Stimulated activated effector memory CD8-positive, alpha-beta T cell treated with anti-CD3 and anti-CD28 coated beads, Interleukin-12 subunit alpha, Interleukin-12 subunit beta, amount 100 ng/mL, for 72 hours (primary cell): ENCODE measurements around the gene COX6A2.

ENCODE experiments used
- ATAC-seq: fragments of 150-1000 bp; cut with Tn5 transposase; 2 replicates; pipeline ENCODE4 v1.10.0; 2021
- DNase-seq, 2 donors: peaks; one replicate each; pipeline ENCODE4 v3.0.0; 2021 to 2022; ENCODE audit warnings: low spot score in 2 of 2
- H3K27ac Mint-ChIP-seq: one replicate; pipeline ENCODE4 v1.8.0; 2022; ENCODE audit warnings: mild to moderate bottlenecking, mixed read lengths
- H3K36me3 Mint-ChIP-seq: one replicate; pipeline ENCODE4 v1.8.0; 2022; ENCODE audit warnings: mild to moderate bottlenecking, mixed read lengths
- H3K4me1 Mint-ChIP-seq: one replicate; pipeline ENCODE4 v1.8.0; 2022; ENCODE audit warnings: mixed read lengths
- H3K4me3 Mint-ChIP-seq: one replicate; pipeline ENCODE4 v1.8.0; 2022; ENCODE audit warnings: mild to moderate bottlenecking, mixed read lengths
- H3K9me3 Mint-ChIP-seq: one replicate; pipeline ENCODE4 v1.8.0; 2022; ENCODE audit warnings: mixed read lengths

The COX6A2 gene

DNA sequence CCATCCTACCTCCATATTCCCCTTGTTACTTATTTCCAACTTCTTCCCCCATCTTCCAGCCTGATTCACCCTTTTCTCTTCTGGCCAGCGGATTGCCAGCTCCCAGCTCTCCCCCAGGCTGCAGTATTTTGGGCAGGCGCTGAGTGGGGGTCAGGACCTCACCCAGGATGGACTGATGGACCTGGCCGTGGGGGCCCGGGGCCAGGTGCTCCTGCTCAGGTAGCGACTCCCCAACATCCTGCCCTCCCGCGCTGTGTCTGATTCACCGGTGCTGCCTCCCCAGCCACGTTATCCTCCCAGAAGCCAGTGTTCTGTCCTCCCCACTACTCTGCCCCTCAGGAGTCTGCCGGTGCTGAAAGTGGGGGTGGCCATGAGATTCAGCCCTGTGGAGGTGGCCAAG is 15.4 kb downstream of the COX6A2 start:
- DNase-seq, result no peak
- Mint-ChIP-seq H3K36me3 (no peaks in the 10 kb centered on the region), H3K27ac (no peak overlapping the region), H3K9me3 (no peaks in the 10 kb centered on the region), H3K4me1 (peaks cover 44% of the 10 kb centered on the region), H3K4me3 (no peak overlapping the region)
- ATAC-seq, result no peak

DNA sequence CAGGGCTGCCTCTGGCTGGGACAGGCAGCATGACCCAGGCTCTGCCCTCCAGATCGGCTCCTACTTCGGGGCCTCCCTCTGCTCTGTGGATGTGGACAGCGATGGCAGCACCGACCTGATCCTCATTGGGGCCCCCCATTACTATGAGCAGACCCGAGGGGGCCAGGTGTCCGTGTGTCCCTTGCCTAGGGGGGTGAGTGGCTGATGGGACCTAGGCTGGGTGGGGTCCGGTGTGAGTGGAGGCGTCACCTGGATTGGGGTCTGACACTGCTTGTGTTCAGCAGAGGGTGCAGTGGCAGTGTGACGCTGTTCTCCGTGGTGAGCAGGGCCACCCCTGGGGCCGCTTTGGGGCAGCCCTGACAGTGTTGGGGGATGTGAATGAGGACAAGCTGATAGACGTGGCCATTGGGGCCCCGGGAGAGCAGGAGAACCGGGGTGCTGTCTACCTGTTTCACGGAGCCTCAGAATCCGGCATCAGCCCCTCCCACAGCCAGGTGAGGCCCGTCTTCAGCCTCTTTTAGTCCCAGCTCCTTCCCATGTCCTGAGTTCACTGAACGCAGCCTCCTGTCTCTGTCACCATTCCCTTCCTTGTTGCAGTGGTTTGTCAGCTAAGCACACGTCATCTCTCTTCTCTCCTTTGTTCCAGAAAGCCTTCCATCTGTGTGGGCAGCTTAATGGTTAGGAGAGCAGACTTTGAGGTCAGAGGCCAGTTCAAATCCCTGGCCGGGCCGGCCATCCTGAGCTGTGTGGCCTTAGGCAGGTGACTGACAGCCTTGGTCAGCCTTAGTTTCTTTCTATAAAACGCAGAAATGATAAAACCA is 16.9 kb downstream of the COX6A2 start:
- Mint-ChIP-seq H3K4me1 (peaks cover 37% of the 10 kb centered on the region), H3K27ac (no peak overlapping the region), H3K36me3 (no peaks in the 10 kb centered on the region), H3K4me3 (no peak overlapping the region), H3K9me3 (no peaks in the 10 kb centered on the region)
- ATAC-seq, result no peak
- DNase-seq, result no peak

DNA sequence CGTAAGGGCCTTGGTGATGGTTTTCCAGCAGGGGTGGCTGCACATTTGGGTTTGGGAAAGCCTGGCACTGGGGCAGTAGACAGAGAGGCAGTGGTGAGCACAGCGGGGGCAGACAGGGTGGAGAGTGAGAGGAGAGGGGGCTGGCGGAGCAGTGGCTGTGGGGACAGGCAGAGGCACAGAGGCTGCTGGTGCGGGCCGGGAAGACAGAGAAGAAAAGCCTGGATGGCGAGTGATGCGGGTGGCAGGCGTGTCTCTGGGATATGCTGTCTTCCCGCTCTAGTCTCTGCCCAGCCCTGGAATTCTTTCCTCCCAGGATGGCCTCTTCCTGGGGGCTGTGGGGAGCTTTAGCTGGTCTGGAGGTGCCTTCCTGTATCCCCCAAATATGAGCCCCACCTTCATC is 18.1 kb downstream of the COX6A2 start:
- no peak for ATAC-seq

DNA sequence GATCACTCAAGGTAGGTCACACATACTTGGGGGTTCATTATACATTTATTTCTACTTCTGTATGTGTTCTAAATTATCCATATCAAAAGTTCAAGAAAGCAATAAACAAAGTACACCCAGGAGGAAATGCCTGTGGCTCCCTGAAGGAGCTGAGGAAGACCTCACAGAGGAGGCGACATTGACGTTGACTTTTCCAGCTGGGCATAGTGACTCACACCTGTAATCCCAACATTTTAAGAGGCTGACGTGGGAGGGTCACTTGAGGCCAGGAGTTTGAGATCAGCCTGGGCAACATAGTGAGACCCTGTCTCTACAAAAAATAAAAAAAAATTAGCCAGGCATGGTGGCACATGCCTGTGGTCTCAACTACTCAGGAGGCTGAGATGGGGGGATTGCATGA is 18.7 kb downstream of the COX6A2 start:
- H3K4me1 Mint-ChIP-seq, result peaks cover 19% of the 10 kb centered on the region
- no peaks in the 10 kb centered on the region for H3K36me3 Mint-ChIP-seq
- H3K27ac Mint-ChIP-seq, result peak overlapping the region; percentile 66
- H3K9me3 Mint-ChIP-seq, result no peaks in the 10 kb centered on the region
- no peak for DNase-seq
- H3K4me3 Mint-ChIP-seq, result no peak overlapping the region
- ATAC-seq, result no peak

More for the DNA sequence above, 18.1 kb downstream of the COX6A2 start:
- peak overlapping the region; percentile 66 for H3K27ac Mint-ChIP-seq
- no peak for DNase-seq
- H3K9me3 Mint-ChIP-seq, result no peaks in the 10 kb centered on the region
- no peaks in the 10 kb centered on the region for H3K36me3 Mint-ChIP-seq
- no peak overlapping the region for H3K4me3 Mint-ChIP-seq
- H3K4me1 Mint-ChIP-seq, result peaks cover 26% of the 10 kb centered on the region

DNA sequence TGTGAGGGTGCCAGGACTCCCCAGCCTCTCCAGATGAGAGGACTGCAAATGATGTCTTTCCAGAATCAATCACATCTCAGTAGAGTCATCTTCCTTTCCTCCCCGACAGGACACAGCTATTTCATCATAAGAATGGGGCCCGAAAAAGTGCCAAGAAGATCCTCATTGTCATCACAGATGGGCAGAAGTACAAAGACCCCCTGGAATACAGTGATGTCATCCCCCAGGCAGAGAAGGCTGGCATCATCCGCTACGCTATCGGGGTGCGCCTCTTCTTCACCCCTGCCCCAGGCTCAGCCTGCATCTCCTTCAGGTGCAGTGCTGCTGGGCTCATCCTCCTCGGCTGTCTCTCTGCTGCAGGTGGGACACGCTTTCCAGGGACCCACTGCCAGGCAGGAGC is 20.8 kb downstream of the COX6A2 start:
- no peak overlapping the region for H3K4me3 Mint-ChIP-seq
- peaks cover 18% of the 10 kb centered on the region for H3K4me1 Mint-ChIP-seq
- DNase-seq (no peak), ATAC-seq (no peak)
- no peaks in the 10 kb centered on the region for H3K36me3 Mint-ChIP-seq
- no peaks in the 10 kb centered on the region for H3K9me3 Mint-ChIP-seq
- no peak overlapping the region for H3K27ac Mint-ChIP-seq

DNA sequence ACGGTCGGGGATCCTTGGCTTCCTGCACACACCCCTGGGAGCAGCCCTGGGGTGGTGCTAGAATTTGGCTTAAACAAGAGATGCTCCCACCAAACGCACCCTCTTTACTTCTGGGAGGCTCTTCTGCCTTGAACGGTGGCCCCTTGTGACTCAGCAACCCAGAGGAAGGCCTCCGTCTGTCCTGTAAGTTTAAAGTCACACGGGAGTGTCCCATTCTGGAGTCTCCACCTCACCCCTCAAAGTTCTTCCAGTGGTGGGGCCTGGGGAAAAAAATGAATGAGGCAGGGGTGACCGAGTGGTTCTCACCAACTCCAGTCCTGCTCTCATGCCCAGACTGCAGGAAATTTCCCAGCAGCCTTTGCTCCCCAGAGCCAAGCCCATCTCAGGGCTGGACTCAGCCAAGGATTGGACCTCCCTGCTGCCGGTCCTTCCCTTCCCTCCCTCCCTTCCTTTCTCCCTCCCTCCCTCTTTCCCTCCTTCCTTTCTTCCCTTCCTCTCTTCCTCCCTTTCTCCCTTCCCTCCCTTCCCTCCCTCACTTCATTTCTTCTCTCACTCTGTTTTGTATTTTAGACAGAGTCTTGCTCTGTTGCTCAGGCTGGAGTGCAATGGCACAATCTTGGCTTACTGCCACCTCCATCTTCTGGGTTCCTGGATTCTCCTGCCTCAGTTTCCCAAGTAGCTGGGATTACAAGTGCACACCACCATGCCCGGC is 23.7 kb downstream of the COX6A2 start:
- H3K4me1 Mint-ChIP-seq, result peaks cover 31% of the 10 kb centered on the region
- peaks cover 4% of the 10 kb centered on the region for H3K9me3 Mint-ChIP-seq
- H3K4me3 Mint-ChIP-seq, result no peak overlapping the region
- H3K27ac Mint-ChIP-seq, result no peak overlapping the region
- ATAC-seq, result no peak
- H3K36me3 Mint-ChIP-seq, result no peaks in the 10 kb centered on the region
- no peak for DNase-seq

DNA sequence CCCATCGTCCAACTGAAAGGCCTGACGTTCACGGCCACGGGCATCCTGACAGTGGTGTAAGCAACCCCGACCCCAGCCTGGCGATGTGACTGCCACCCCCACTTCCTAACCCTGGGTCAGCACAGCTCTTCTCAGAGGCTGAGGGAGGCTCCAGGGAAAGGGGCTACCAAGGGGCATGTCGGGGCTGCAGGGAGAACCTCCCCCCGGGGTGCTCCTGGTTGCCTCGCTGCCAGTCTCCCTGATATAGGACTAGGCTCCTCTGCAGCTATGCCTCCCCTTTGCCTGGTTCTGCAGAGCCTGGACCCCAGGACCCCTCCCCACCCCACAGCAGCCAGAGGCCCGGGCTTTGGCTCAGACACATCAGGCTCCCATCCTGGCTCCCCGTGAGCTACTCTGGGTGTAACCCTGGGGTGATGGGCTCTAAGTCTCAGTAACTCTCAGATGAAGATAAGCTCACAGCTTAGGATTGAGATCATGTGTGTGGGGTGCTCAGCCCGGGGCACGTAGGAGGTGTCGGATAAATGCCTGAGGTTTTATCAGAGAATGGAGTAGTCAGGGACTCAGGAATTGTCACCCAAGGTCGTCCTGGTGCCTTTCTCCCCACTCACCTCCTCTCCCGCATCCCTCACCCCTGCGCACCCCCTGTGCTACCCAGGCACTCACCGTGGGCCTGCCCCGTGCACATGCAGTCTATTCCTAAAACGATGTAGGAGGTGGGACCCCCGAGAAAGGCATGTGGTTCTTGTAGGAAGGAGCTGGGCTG is 24.4 kb downstream of the COX6A2 start:
- peaks cover 38% of the 10 kb centered on the region for H3K4me1 Mint-ChIP-seq
- ATAC-seq, result no peak
- H3K9me3 Mint-ChIP-seq, result peaks cover 8% of the 10 kb centered on the region
- no peak overlapping the region for H3K4me3 Mint-ChIP-seq
- H3K27ac Mint-ChIP-seq, result no peak overlapping the region
- DNase-seq, result no peak
- H3K36me3 Mint-ChIP-seq, result no peaks in the 10 kb centered on the region

DNA sequence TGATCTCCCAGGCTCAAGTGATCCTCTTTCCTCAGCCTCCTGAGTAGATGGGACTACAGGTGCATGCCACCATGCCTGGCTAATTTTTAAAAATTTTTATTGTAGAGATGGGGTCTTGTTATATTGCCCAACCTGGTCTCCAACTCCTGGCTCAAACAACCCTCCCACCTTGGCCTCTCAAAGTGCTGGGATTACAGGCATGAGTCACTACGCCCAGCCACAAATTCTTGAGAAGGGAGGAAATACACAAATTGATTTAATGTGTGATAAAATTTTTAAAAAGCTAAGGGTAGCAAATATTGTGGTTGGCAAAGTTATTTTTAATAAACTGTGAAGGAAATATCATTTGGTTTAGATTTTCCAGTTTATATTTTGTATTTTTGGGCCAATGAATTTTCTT is 25.5 kb downstream of the COX6A2 start:
- H3K4me3 Mint-ChIP-seq, result no peak overlapping the region
- H3K27ac Mint-ChIP-seq, result peak overlapping the region; percentile 29
- H3K36me3 Mint-ChIP-seq, result no peaks in the 10 kb centered on the region
- DNase-seq (no peak), ATAC-seq (no peak)
- peaks cover 46% of the 10 kb centered on the region for H3K4me1 Mint-ChIP-seq
- peaks cover 8% of the 10 kb centered on the region for H3K9me3 Mint-ChIP-seq

DNA sequence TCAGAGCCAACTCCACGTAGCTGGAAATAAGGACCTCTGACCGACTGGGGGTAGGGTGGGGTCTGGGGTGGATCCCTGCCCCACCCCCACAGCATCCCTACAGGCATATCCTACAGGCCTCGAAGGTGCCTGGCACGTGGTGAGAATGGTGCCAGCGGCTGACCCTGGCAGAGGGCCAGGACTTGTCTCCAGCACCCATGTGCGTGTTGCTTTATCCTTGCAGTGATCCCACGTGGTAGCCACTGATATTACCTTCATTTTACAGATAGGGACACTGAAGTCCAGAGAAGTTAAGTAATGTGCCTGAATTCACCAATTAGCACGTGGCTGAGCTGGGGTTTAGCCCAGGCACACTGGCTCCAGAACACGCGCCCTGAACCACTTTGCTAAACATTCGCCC is 26.7 kb downstream of the COX6A2 start:
- Mint-ChIP-seq H3K4me3 (no peak overlapping the region), H3K4me1 (peaks cover 48% of the 10 kb centered on the region), H3K36me3 (no peaks in the 10 kb centered on the region), H3K9me3 (peaks cover 8% of the 10 kb centered on the region), H3K27ac (peak overlapping the region; percentile 20)
- ATAC-seq (no peak), DNase-seq (no peak)

DNA sequence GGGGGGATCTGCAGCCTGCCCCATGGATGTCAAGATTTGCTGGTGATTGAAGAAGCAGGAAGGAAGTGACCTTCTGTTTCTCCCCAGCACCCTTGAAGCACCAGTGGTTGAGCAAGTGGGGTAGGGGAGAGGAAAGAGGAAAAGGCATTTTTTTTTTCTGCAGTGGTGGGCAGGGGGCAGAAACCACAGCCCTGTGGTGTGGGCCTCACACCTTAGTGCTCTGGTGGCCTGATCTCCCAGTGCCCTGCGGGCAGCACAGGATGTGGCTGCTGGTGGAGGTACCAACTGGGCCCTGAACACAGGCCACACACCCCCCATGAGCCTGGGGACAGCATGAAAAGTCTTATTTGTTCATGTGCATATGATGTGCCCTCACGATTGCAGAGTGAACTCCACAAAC is 28.0 kb downstream of the COX6A2 start:
- ATAC-seq (peak; percentile 74), DNase-seq (no peak)
- Mint-ChIP-seq H3K36me3 (no peaks in the 10 kb centered on the region), H3K4me1 (peaks cover 48% of the 10 kb centered on the region), H3K9me3 (peaks cover 8% of the 10 kb centered on the region), H3K4me3 (no peak overlapping the region), H3K27ac (peak overlapping the region; percentile 48)

DNA sequence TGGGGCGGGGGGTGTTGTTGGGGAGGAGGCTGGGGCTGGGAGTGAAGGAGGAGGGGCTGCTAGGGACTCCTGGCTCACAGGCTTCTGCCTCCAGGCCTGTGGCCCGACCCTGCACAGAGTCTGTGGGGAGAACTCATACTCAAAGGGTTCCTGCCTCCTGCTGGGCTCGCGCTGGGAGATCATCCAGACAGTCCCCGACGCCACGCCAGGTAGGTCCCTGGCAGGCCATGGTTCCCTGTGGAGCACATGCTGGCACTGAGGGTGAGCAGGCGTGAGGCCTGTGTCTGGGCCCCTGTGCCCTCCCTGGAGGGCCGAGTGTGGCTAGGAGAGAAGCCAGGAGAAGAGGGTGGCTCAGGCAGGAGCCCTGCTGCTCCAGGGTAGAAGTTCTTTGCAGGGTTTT is 30.5 kb downstream of the COX6A2 start:
- Mint-ChIP-seq H3K4me1 (peaks cover 35% of the 10 kb centered on the region), H3K27ac (no peak overlapping the region), H3K9me3 (peaks cover 8% of the 10 kb centered on the region), H3K4me3 (no peak overlapping the region), H3K36me3 (no peaks in the 10 kb centered on the region)
- DNase-seq (no peak), ATAC-seq (no peak)

DNA sequence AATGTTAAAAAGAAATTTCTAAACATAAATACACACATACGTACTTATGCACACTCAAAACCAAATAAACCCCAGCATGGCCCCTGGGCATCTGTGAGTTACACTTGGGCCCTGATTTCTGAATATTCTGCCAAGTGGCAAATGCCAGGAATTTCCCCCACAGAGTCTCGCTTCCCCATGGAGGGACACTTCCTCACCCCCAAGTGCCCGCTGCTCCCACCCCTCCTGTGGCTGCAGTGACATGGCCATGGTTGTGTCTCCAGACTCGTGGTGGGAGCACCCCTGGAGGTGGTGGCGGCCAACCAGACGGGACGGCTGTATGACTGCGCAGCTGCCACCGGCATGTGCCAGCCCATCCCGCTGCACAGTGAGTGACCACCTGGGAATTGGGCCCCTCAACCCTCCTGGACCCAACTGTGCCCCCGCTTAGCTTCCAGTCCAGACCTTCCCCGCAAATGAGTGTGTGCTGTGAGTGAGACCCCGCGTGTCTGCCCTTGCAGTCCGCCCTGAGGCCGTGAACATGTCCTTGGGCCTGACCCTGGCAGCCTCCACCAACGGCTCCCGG is 31.0 kb downstream of the COX6A2 start:
- Mint-ChIP-seq H3K9me3 (peaks cover 8% of the 10 kb centered on the region), H3K36me3 (no peaks in the 10 kb centered on the region), H3K4me3 (no peak overlapping the region), H3K27ac (no peak overlapping the region), H3K4me1 (peaks cover 32% of the 10 kb centered on the region)
- ATAC-seq, result no peak
- no peak for DNase-seq

DNA sequence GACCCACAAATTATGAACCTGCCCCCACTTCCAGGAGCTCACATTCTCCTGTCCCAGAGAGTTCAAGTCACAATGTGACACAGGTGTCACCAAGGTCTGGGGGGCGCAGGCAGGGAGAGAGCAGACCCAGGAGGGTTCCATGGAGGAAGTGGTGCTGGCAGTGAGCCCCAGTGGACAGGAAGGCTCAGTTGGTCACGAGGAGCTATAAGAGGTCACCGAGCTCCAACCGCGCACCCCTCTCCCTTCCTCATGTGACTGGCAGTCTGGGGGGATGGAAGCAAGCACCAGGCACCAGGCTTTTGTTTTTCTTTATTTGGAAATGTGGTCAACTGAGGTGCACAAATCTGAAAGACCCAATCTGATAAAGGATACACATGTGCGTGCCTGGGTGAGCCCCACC is 32.5 kb downstream of the COX6A2 start:
- no peak for DNase-seq

DNA sequence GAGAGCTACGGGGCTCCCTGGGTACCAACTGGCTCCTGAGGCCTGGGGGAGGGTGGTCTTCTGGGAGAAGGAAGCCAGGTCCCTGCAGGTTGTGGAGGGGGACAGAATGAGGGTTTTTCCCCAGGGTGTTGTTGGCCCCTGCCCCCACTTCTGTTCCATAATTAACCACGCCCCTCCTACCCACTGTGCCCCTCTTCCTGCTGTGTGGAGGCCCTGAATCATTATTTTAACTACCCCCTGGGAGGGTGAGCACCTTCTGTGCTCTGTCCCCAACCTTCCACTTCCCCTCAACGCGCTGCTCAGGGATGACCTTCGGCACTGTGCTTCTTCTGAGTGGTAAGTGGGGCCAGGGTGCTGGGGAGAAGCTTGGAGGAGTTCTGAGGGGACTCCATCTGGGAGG is 35.1 kb downstream of the COX6A2 start, which contains the start of gene ITGAD:
TSS of gene ITGAD (plus strand) at position 280 of the 400 bp plus-strand sequence. CDS start at position 306, 26 bp downstream.
- DNase-seq, result no peak
- no peak for ATAC-seq
- no peak within 1 kb of the TSS for H3K4me3 Mint-ChIP-seq
- no peak within 1 kb of the TSS for H3K27ac Mint-ChIP-seq
- no peaks in the 10 kb centered on the region for H3K9me3 Mint-ChIP-seq
- peaks cover 6% of the 10 kb centered on the region for H3K4me1 Mint-ChIP-seq
- H3K36me3 Mint-ChIP-seq, result no peaks in the 10 kb centered on the region

More for the DNA sequence above, 32.5 kb downstream of the COX6A2 start:
- Mint-ChIP-seq H3K4me3 (no peak overlapping the region), H3K36me3 (no peaks in the 10 kb centered on the region), H3K9me3 (peaks cover 8% of the 10 kb centered on the region), H3K4me1 (peaks cover 25% of the 10 kb centered on the region), H3K27ac (no peak overlapping the region)
- ATAC-seq, result no peak

DNA sequence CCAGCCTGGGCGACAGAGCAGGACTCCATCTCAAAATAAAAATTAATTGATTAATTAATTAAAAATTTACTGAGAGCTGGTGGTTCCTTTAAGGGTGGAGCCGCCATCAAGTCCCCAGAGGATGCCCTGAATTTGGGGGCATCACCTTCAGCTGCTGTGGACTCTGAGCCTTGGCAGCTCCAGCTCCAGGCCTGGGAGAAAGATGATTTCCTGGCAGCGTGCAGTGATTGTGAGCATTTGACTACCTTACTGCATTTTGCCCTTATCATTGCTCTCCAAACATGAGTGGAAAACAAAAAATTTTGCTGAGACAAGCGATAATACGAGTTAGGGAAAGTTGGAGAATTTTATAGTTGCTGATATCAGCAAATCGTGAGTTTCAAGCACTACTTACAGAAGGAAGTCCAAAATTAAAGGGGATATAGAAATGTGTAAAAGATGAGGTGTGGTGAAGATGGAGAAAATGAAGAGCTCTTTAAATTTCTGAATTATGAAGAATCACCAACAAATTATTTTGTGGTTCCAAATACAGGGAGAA is 37.6 kb downstream of the COX6A2 start:
- DNase-seq (no peak), ATAC-seq (no peak)
- H3K9me3 Mint-ChIP-seq, result no peaks in the 10 kb centered on the region
- no peak overlapping the region for H3K4me3 Mint-ChIP-seq
- H3K36me3 Mint-ChIP-seq, result no peaks in the 10 kb centered on the region
- no peak overlapping the region for H3K27ac Mint-ChIP-seq
- peaks cover 22% of the 10 kb centered on the region for H3K4me1 Mint-ChIP-seq
